Keratinocyte (primary cell): ENCODE measurements around the gene ABAT. TPM values are rescaled to one million over a fixed set of nuclear protein-coding genes. Genes with fewer than 3 reads are reported as not detected.
"Not testable (repeated sequence)": the region's sequence is repeated elsewhere in the genome, so short reads cannot be mapped to it uniquely, and the experiment has no call there.

ENCODE experiments used
- DNase-seq: peaks from one replicate; pipeline ENCODE4 v3.0.0-alpha.2; 2011; ENCODE audit warnings: low read depth, missing footprints, low spot score
- FAIRE-seq: peaks from 2 replicates; lab custom pipeline; 2011; peaks lifted over from hg19 to GRCh38; lab: Jason Lieb, UNC
- H2AFZ ChIP-seq: 2 replicates; pipeline ENCODE4 v1.6.0; 2012; ENCODE audit warnings: low read length, control low read depth, inconsistent platforms; ENCODE audit not compliant: control insufficient read depth
- H3K27ac ChIP-seq: 2 replicates; pipeline ENCODE4 v1.5.1; 2011; ENCODE audit warnings: low read length; ENCODE audit not compliant: control insufficient read depth, insufficient read depth
- H3K27me3 ChIP-seq: 3 replicates; pipeline ENCODE4 v1.6.0; 2011; ENCODE audit warnings: low read length; ENCODE audit not compliant: control insufficient read depth, insufficient read depth; ENCODE audit errors: extremely low read depth
- H3K36me3 ChIP-seq, 2 experiments: 2 replicates in 1 of 2; 3 replicates in 1 of 2; pipeline ENCODE4 v1.5.1; 2011; ENCODE audit warnings: low read length in 2 of 2, mild to moderate bottlenecking in 1 of 2; ENCODE audit not compliant: control insufficient read depth in 2 of 2, insufficient read depth in 2 of 2; ENCODE audit errors: extremely low read depth in 1 of 2
- H3K4me1 ChIP-seq: 3 replicates; pipeline ENCODE4 v1.5.1; 2011; ENCODE audit warnings: low read length; ENCODE audit not compliant: control insufficient read depth, insufficient read depth; ENCODE audit errors: extremely low read depth
- H3K4me2 ChIP-seq: 3 replicates; pipeline ENCODE4 v1.6.0; 2011; ENCODE audit warnings: low read depth, low read length; ENCODE audit not compliant: control insufficient read depth, insufficient read depth; ENCODE audit errors: extremely low read depth
- H3K4me3 ChIP-seq, 3 experiments: fragments of 200-600 bp in 1 of 3; sonication (generic) in 1 of 3; 2 replicates in 2 of 3; 3 replicates in 1 of 3; pipeline ENCODE4 v1.5.1; 2011 to 2016; ENCODE audit warnings: low read length in 3 of 3, mild to moderate bottlenecking in 3 of 3, control low read depth in 2 of 3, inconsistent platforms in 1 of 3, low read depth in 1 of 3, mixed read lengths in 1 of 3, mixed run types in 1 of 3, moderate library complexity in 1 of 3; ENCODE audit not compliant: control insufficient read depth in 2 of 3, insufficient read depth in 2 of 3; ENCODE audit errors: extremely low read depth in 1 of 3
- H3K79me2 ChIP-seq: 2 replicates; pipeline ENCODE4 v1.6.0; 2012; ENCODE audit warnings: low read length; ENCODE audit not compliant: control insufficient read depth, insufficient read depth
- H3K9ac ChIP-seq: 3 replicates; pipeline ENCODE4 v1.6.0; 2011; ENCODE audit warnings: low read length; ENCODE audit not compliant: control insufficient read depth, insufficient read depth; ENCODE audit errors: extremely low read depth
- H3K9me1 ChIP-seq: 3 replicates; pipeline ENCODE4 v1.6.0; 2011; ENCODE audit warnings: low read length; ENCODE audit not compliant: control insufficient read depth, insufficient read depth; ENCODE audit errors: extremely low read depth
- H3K9me3 ChIP-seq: 2 replicates; pipeline ENCODE4 v1.5.1; 2012; ENCODE audit warnings: low read depth, low read length; ENCODE audit not compliant: control insufficient read depth
- H4K20me1 ChIP-seq: 3 replicates; pipeline ENCODE4 v1.6.0; 2011; ENCODE audit warnings: low read length; ENCODE audit not compliant: control insufficient read depth, insufficient read depth; ENCODE audit errors: extremely low read depth
- EZH2 ChIP-seq: IDR thresholded peaks from one replicate; pipeline ENCODE4 v1.6.1; 2012; ENCODE audit warnings: inconsistent platforms, mild to moderate bottlenecking, low read length, moderate library complexity
- dilution Hi-C: fragments of 300-500 bp; cut with MboI; formaldehyde crosslinking; loops from one replicate; pipeline ENCODE4 v1.7.0; 2020; ENCODE audit warnings: low sequenced_read_pairs; ENCODE audit not compliant: extremely low pct_ligation_motif_present
- polyA plus RNA-seq, 5 experiments: library from polyadenylated mRNA; depleted of rRNA in 3 of 5; stranded (reverse) in 3 of 5; stranded (forward) in 1 of 5; unstranded in 1 of 5; fragments of >200 nt; gene quantifications; 1 replicate in 1 of 5; 2 replicates in 3 of 5; 3 replicates in 1 of 5; pipeline versions ENCODE4 v1.2.1 to v1.2.3, GENCODE V29; 2011 to 2012; ENCODE audit warnings: missing spikeins in 2 of 5, low read depth in 1 of 5, low replicate concordance in 1 of 5
- TF ChIP-seq, protein P1 (sequence below), 3 experiments: IDR thresholded peaks in 1 of 3; conservative IDR thresholded peaks in 1 of 3; optimal IDR thresholded peaks in 1 of 3; 2 replicates in 2 of 3; 3 replicates in 1 of 3; pipeline versions ENCODE3 to v1.5.1; 2011; ENCODE audit warnings: low read length in 3 of 3, mild to moderate bottlenecking in 3 of 3, moderate library complexity in 2 of 3, control low read depth in 1 of 3, inconsistent platforms in 1 of 3; ENCODE audit not compliant: insufficient read depth in 2 of 3; ENCODE audit errors: extremely low read depth in 1 of 3

The ABAT gene
- polyA plus RNA-seq, 1 donor (not counting 4 experiments of a cell fraction or from before 2014, with no cell fraction given) = 13.7 TPM

DNA sequence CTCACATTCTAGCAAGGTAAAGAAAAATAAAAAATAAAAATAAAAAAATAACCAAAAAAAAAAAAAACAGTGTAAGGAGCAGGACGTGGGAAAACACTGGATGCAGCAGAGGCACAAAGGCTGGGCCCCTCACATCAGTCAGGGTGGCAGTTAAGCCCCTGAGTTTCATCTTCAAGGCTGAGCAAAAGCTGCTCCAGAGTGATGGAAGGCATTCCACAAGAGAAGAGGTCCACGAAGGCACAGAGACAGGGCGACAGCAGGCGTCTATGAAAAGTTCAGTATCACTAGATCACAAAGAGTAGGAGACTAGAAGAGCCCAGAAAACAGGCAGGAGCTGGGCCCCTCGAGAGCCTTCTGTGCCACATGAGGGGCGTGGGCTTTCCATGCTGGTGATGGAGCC lies 111.0 kb downstream of the ABAT start:
- H3K9ac ChIP-seq = no peak overlapping the region
- DNase-seq (no peak), FAIRE-seq (no peak)
- no peak overlapping the region for H3K4me3 ChIP-seq
- H3K9me1 ChIP-seq = no peaks in the 10 kb centered on the region
- H3K4me2 ChIP-seq = no peak overlapping the region
- H2AFZ ChIP-seq = no peak overlapping the region
- no peaks in the 10 kb centered on the region for H3K27me3 ChIP-seq
- no peak for TF ChIP-seq EZH2
- TF ChIP-seq, protein P1, sequence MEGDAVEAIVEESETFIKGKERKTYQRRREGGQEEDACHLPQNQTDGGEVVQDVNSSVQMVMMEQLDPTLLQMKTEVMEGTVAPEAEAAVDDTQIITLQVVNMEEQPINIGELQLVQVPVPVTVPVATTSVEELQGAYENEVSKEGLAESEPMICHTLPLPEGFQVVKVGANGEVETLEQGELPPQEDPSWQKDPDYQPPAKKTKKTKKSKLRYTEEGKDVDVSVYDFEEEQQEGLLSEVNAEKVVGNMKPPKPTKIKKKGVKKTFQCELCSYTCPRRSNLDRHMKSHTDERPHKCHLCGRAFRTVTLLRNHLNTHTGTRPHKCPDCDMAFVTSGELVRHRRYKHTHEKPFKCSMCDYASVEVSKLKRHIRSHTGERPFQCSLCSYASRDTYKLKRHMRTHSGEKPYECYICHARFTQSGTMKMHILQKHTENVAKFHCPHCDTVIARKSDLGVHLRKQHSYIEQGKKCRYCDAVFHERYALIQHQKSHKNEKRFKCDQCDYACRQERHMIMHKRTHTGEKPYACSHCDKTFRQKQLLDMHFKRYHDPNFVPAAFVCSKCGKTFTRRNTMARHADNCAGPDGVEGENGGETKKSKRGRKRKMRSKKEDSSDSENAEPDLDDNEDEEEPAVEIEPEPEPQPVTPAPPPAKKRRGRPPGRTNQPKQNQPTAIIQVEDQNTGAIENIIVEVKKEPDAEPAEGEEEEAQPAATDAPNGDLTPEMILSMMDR (optimal IDR thresholded peaks at IDR 0.05 in 1 of 3, IDR thresholded peaks at IDR 0.05 in 1 of 3, conservative IDR thresholded peaks at IDR 0.05 in 1 of 3; ENCODE audit: extremely low read depth in 1 of 3, insufficient read depth in 2 of 3, low read length in 3 of 3) = no peak
- H3K27ac ChIP-seq = no peak overlapping the region
- H3K79me2 ChIP-seq = no peaks in the 10 kb centered on the region
- peaks cover 0 to 1% of the 10 kb centered on the region in 2 experiments for H3K36me3 ChIP-seq
- dilution Hi-C loops = no loop called here
- H3K4me1 ChIP-seq = no peaks in the 10 kb centered on the region
- no peaks in the 10 kb centered on the region for H4K20me1 ChIP-seq
- no peaks in the 10 kb centered on the region for H3K9me3 ChIP-seq

DNA sequence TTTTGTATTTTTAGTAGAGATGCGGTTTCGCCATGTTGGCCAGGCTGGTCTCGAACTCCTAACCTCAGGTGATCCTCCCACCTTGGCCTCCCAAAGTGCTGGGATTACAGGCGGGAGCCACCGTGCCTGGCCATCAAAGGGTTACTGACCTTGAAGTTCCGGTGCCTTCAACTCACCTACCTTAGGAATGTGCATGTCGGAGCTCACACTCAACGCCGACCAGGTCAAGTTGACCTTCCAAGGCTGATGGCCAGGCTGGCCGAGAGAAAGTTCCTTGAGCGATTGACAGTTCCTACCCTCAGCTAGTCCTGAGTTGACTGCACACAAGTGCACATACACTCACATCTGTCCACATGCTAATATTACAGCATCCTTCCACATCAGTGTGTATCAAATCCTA lies 111.9 kb downstream of the ABAT start:
- dilution Hi-C loops, H3K4me3 ChIP-seq, H3K9ac ChIP-seq, DNase-seq, H3K4me1 ChIP-seq, H3K36me3 ChIP-seq, FAIRE-seq, H2AFZ ChIP-seq, H3K79me2 ChIP-seq, H3K27me3 ChIP-seq, H3K9me1 ChIP-seq, H3K9me3 ChIP-seq, H3K4me2 ChIP-seq, H4K20me1 ChIP-seq, H3K27ac ChIP-seq: not testable (repeated sequence)

DNA sequence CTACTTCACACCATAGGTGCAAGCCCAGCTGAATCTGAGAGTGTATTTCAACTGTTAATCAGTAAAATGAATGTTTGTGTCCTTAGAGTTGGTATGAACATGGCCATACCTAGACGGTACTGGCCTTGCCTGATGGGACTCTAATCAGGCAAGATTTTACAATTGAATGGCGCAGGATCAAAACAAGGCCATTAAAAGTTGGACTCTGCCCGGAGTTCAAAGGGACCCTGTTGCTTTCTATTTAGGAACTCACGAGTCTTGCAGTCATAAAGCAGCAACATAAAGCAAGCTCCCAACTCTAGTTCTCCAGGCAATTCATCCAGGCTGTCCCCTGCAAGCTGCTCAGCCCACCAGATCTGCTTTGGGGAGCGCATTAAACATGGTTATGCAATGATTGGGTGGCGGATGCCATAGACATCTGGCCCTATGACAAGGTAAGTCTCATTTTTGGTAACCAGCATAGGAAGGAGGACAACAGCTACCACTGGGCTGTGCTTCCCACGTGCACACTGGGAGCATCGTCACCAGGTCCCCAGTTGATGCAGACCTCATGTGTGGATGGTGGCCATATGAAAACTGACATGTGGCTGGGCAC lies 114.3 kb downstream of the ABAT start:
- H3K9me3 ChIP-seq = no peaks in the 10 kb centered on the region
- TF ChIP-seq, protein P1 (optimal IDR thresholded peaks at IDR 0.05 in 1 of 3, IDR thresholded peaks at IDR 0.05 in 1 of 3, conservative IDR thresholded peaks at IDR 0.05 in 1 of 3; ENCODE audit: extremely low read depth in 1 of 3, insufficient read depth in 2 of 3, low read length in 3 of 3) = no peak
- no peak for TF ChIP-seq EZH2
- no peak overlapping the region for H3K4me3 ChIP-seq
- DNase-seq (no peak), FAIRE-seq (no peak)
- no peak overlapping the region for H3K27ac ChIP-seq
- no peak overlapping the region for H2AFZ ChIP-seq
- no peaks in the 10 kb centered on the region for H3K79me2 ChIP-seq
- no peaks in the 10 kb centered on the region for H3K27me3 ChIP-seq
- H3K4me1 ChIP-seq = no peaks in the 10 kb centered on the region
- no peaks in the 10 kb centered on the region for H3K36me3 ChIP-seq
- no peaks in the 10 kb centered on the region for H3K9me1 ChIP-seq
- no peak overlapping the region for H3K4me2 ChIP-seq
- H3K9ac ChIP-seq = no peak overlapping the region
- no peaks in the 10 kb centered on the region for H4K20me1 ChIP-seq
- dilution Hi-C loops = no loop called here
